ENCODE results near the gene AREL1.

DNA sequence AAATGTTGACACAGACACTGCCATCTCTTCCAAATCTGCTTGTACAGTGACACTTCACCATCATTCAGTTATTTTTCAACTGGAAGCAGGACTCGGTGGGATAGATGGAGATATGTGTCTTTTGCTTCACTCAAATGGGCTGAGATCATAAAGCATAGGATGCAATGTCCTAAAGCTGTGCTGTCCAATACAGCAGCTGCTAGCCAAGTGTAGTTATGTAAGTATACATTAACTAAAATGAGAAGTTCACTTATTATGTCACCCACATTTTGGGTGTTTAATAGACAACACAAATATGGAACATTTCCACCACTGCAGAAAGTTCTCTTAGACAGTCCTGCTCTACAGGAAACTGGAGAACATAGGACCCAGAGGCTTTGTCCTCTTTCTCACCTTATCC, 43.6 kb downstream of the AREL1 start:
- TF ChIP-seq ZFP41 (tag by site-specific recombination; IDR thresholded peaks at IDR 0.05; ENCODE audit: borderline replicate concordance): no peak
- no peak for TF ChIP-seq ZNF146 (tag by site-specific recombination; IDR thresholded peaks at IDR 0.05)
- TF ChIP-seq ZNF174 (tag by site-specific recombination; IDR thresholded peaks at IDR 0.05): no peak
- TF ChIP-seq, protein P1, sequence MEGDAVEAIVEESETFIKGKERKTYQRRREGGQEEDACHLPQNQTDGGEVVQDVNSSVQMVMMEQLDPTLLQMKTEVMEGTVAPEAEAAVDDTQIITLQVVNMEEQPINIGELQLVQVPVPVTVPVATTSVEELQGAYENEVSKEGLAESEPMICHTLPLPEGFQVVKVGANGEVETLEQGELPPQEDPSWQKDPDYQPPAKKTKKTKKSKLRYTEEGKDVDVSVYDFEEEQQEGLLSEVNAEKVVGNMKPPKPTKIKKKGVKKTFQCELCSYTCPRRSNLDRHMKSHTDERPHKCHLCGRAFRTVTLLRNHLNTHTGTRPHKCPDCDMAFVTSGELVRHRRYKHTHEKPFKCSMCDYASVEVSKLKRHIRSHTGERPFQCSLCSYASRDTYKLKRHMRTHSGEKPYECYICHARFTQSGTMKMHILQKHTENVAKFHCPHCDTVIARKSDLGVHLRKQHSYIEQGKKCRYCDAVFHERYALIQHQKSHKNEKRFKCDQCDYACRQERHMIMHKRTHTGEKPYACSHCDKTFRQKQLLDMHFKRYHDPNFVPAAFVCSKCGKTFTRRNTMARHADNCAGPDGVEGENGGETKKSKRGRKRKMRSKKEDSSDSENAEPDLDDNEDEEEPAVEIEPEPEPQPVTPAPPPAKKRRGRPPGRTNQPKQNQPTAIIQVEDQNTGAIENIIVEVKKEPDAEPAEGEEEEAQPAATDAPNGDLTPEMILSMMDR (tag by site-specific recombination; IDR thresholded peaks at IDR 0.05): no peak
- no peak for TF ChIP-seq ZNF114 (tag by site-specific recombination; IDR thresholded peaks at IDR 0.05)
- TF ChIP-seq ZNF561 (tag by site-specific recombination; IDR thresholded peaks at IDR 0.05; ENCODE audit: borderline replicate concordance): no peak
- no peak for TF ChIP-seq KLF16 (tag by site-specific recombination; IDR thresholded peaks at IDR 0.05)
- TF ChIP-seq ZSCAN30 (tag by site-specific recombination; IDR thresholded peaks at IDR 0.05): no peak
- TF ChIP-seq ZNF266 (tag by site-specific recombination; IDR thresholded peaks at IDR 0.05; ENCODE audit: low read depth): no peak
- TF ChIP-seq, protein P2, sequence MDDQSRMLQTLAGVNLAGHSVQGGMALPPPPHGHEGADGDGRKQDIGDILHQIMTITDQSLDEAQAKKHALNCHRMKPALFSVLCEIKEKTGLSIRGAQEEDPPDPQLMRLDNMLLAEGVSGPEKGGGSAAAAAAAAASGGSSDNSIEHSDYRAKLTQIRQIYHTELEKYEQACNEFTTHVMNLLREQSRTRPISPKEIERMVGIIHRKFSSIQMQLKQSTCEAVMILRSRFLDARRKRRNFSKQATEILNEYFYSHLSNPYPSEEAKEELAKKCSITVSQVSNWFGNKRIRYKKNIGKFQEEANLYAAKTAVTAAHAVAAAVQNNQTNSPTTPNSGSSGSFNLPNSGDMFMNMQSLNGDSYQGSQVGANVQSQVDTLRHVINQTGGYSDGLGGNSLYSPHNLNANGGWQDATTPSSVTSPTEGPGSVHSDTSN (CRISPR knock-in tag; IDR thresholded peaks at IDR 0.05): no peak
